ENCODE data around the gene SLC19A1.
"Not testable (repeated sequence)": the region's sequence is repeated elsewhere in the genome, so short reads cannot be mapped to it uniquely, and the experiment has no call there.

Gene SLC19A1

GRCh38 chr21:45576838-45577737 lies 34.8 kb upstream of the SLC19A1 start:
- FAIRE-seq = no peak

GRCh38 chr21:45575993-45576837 lies 34.0 kb upstream of the SLC19A1 start:
- no peak for FAIRE-seq

- FAIRE-seq = no peak
These were observed 33.2 kb upstream of the SLC19A1 start for GRCh38 chr21:45575304-45575992.

GRCh38 chr21:45574691-45575090 lies 32.5 kb upstream of the SLC19A1 start:
- no peak for FAIRE-seq

- no peak for FAIRE-seq
These were observed 31.9 kb upstream of the SLC19A1 start for GRCh38 chr21:45574081-45574501.

GRCh38 chr21:45573452-45574035 lies 31.3 kb upstream of the SLC19A1 start:
- FAIRE-seq = no peak

GRCh38 chr21:45572783-45573451 lies 30.7 kb upstream of the SLC19A1 start:
- FAIRE-seq = no peak

GRCh38 chr21:45572231-45572630 lies 30.0 kb upstream of the SLC19A1 start:
- FAIRE-seq = no peak

GRCh38 chr21:45571641-45572040 lies 29.4 kb upstream of the SLC19A1 start:
- FAIRE-seq = no peak

- no peak for FAIRE-seq
These were observed 28.8 kb upstream of the SLC19A1 start for GRCh38 chr21:45570826-45571601.

GRCh38 chr21:45570071-45570470 lies 27.8 kb upstream of the SLC19A1 start:
- FAIRE-seq = no peak

GRCh38 chr21:45568383-45568782 lies 26.1 kb upstream of the SLC19A1 start:
- no peak for FAIRE-seq

- FAIRE-seq = not testable (repeated sequence)
These were observed 21.9 kb upstream of the SLC19A1 start for GRCh38 chr21:45564137-45564536.

- no peak for FAIRE-seq
These were observed 20.7 kb upstream of the SLC19A1 start for GRCh38 chr21:45562965-45563364.

GRCh38 chr21:45562402-45562801 lies 20.2 kb upstream of the SLC19A1 start:
- no peak for FAIRE-seq

- not testable (repeated sequence) for FAIRE-seq
These were observed 19.0 kb upstream of the SLC19A1 start for GRCh38 chr21:45561241-45561640.

GRCh38 chr21:45560106-45561021 lies 18.1 kb upstream of the SLC19A1 start:
- no peak for FAIRE-seq

GRCh38 chr21:45559216-45560105 lies 17.2 kb upstream of the SLC19A1 start:
- no peak for FAIRE-seq

Measured in G401.6 (cell line).